Progenitor cell of endocrine pancreas (in vitro differentiated cells): ENCODE data around the gene MAFF. TPM values are rescaled to one million over a fixed set of nuclear protein-coding genes. Genes with fewer than 3 reads are reported as not detected.
"Not testable (repeated sequence)": the region's sequence is repeated elsewhere in the genome, so short reads cannot be mapped to it uniquely, and the experiment has no call there.

ENCODE experiments used
- DNase-seq: peaks from one replicate; pipeline ENCODE4 v3.0.0; 2021; ENCODE audit warnings: low spot score; ENCODE audit not compliant: unreplicated experiment
- H3K27ac Mint-ChIP-seq: 2 replicates; pipeline ENCODE4 v1.8.0; 2021; ENCODE audit warnings: mild to moderate bottlenecking, moderate library complexity, mixed read lengths
- H3K27me3 Mint-ChIP-seq: 2 replicates; pipeline ENCODE4 v1.8.0; 2021; ENCODE audit warnings: mixed read lengths
- H3K36me3 Mint-ChIP-seq: 2 replicates; pipeline ENCODE4 v1.8.0; 2022; ENCODE audit warnings: mixed read lengths; ENCODE audit not compliant: insufficient read depth
- H3K4me1 Mint-ChIP-seq: 2 replicates; pipeline ENCODE4 v1.8.0; 2021; ENCODE audit warnings: low read depth, mixed read lengths
- H3K4me3 Mint-ChIP-seq: 2 replicates; pipeline ENCODE4 v1.8.0; 2021; ENCODE audit warnings: low read depth, mild to moderate bottlenecking, moderate library complexity, mixed read lengths
- H3K9me3 Mint-ChIP-seq: 2 replicates; pipeline ENCODE4 v1.8.0; 2021; ENCODE audit warnings: low read depth, mixed read lengths
- CTCF ChIP-seq: fragments of 200-600 bp; sonication (generic); IDR thresholded peaks from one replicate; pipeline ENCODE4 v1.5.0; 2021; ENCODE audit warnings: antibody characterized with exemption, mild to moderate bottlenecking; ENCODE audit not compliant: unreplicated experiment
- long read RNA-seq: library from polyadenylated mRNA; unstranded; transcript quantifications from one replicate; pipeline ENCODE4 v2.0.0, GENCODE V29; 2020
- total RNA-seq: library from RNA; stranded (reverse); gene quantifications from 2 replicates; pipeline ENCODE4 v1.2.1, GENCODE V29; 2021

Gene MAFF
- total RNA-seq, result 8.4 and 10.2 TPM in 2 replicates
- long read RNA-seq, result 0 reads

- no peaks in the 10 kb centered on the region for H3K9me3 Mint-ChIP-seq
- H3K4me3 Mint-ChIP-seq, result peak within 1 kb of the TSS; percentile 86
- peak within 1 kb of the TSS; percentile 98 for H3K27ac Mint-ChIP-seq
- peaks cover 4% of the 10 kb centered on the region for H3K4me1 Mint-ChIP-seq
- no peak for TF ChIP-seq CTCF
- no peaks in the 10 kb centered on the region for H3K36me3 Mint-ChIP-seq
- peak; percentile 89 for DNase-seq
- H3K27me3 Mint-ChIP-seq, result peaks cover 3% of the 10 kb centered on the region
These were observed at the start of gene MAFF for GRCh38 chr22:38201711-38202436. Gene MAFF, plus strand, starts transcription at chr22:38201994. Its CDS starts 11,860 bp downstream, at chr22:38213854.

GRCh38 chr22:38153821-38154562 lies 47.8 kb upstream of the MAFF start:
- no peak for TF ChIP-seq CTCF
- DNase-seq, result no peak
- H3K9me3 Mint-ChIP-seq, result no peaks in the 10 kb centered on the region
- no peak overlapping the region for H3K4me3 Mint-ChIP-seq
- H3K4me1 Mint-ChIP-seq, result peaks cover 2% of the 10 kb centered on the region
- H3K27ac Mint-ChIP-seq, result no peak overlapping the region
- no peaks in the 10 kb centered on the region for H3K36me3 Mint-ChIP-seq
- no peaks in the 10 kb centered on the region for H3K27me3 Mint-ChIP-seq

- H3K4me3 Mint-ChIP-seq, H3K27me3 Mint-ChIP-seq, H3K27ac Mint-ChIP-seq, H3K9me3 Mint-ChIP-seq, H3K36me3 Mint-ChIP-seq, DNase-seq, H3K4me1 Mint-ChIP-seq: not testable (repeated sequence)
These were observed 47.3 kb upstream of the MAFF start for GRCh38 chr22:38154563-38154915.

GRCh38 chr22:38155703-38156102 lies 46.1 kb upstream of the MAFF start:
- DNase-seq, result no peak
- Mint-ChIP-seq H3K36me3 (no peaks in the 10 kb centered on the region), H3K27me3 (no peaks in the 10 kb centered on the region), H3K4me3 (no peak overlapping the region), H3K4me1 (peaks cover 1% of the 10 kb centered on the region), H3K27ac (no peak overlapping the region), H3K9me3 (no peaks in the 10 kb centered on the region)
- TF ChIP-seq CTCF, result no peak

- Mint-ChIP-seq H3K4me3 (no peak overlapping the region), H3K27ac (peak overlapping the region; percentile 83), H3K9me3 (no peaks in the 10 kb centered on the region), H3K4me1 (peaks cover 22% of the 10 kb centered on the region), H3K36me3 (peaks cover 8% of the 10 kb centered on the region), H3K27me3 (no peaks in the 10 kb centered on the region)
- no peak for TF ChIP-seq CTCF
- DNase-seq, result no peak
These were observed 38.6 kb upstream of the MAFF start for GRCh38 chr22:38162881-38163843.
